Measurements from ENCODE around the gene RBBP8NL.

- TF ChIP-seq PATZ1 (CRISPR knock-in tag; IDR thresholded peaks at IDR 0.05; ENCODE audit: borderline replicate concordance) (no peak), PPARA (CRISPR knock-in tag; IDR thresholded peaks at IDR 0.05; ENCODE audit: borderline replicate concordance) (no peak), ARNTL (CRISPR knock-in tag; IDR thresholded peaks at IDR 0.05; ENCODE audit: borderline replicate concordance, low read depth) (no peak), ZNF565 (CRISPR knock-in tag; conservative IDR thresholded peaks at IDR 0.05; ENCODE audit: low read depth) (no peak), CREB5 (CRISPR knock-in tag; IDR thresholded peaks at IDR 0.05; ENCODE audit: low read depth) (no peak), ZNF8 (CRISPR knock-in tag; IDR thresholded peaks at IDR 0.05) (no peak), RARB (CRISPR knock-in tag; IDR thresholded peaks at IDR 0.05) (no peak), CSDC2 (CRISPR knock-in tag; IDR thresholded peaks at IDR 0.05) (no peak), CSRNP3 (CRISPR knock-in tag; IDR thresholded peaks at IDR 0.05) (no peak), BACH2 (CRISPR knock-in tag; IDR thresholded peaks at IDR 0.05; ENCODE audit: borderline replicate concordance) (no peak)
Observed at GRCh38 chr20:62469352-62469751, 42.0 kb upstream of the RBBP8NL start.

Measured in SK-N-SH treated with all-trans-retinoic acid at 6 μM for 48 hours (cell line).